ELR (cell line): ENCODE results near the gene METTL16.

Experiments used
- DNase-seq: peaks from one replicate; pipeline ENCODE4 v3.0.0-alpha.2; 2015; ENCODE audit warnings: low read depth

Gene METTL16

GRCh38 chr17:2414446-2415064 is 97.1 kb downstream of the METTL16 start:
- DNase-seq: no peak

GRCh38 chr17:2412561-2413021 is 99.1 kb downstream of the METTL16 start:
- DNase-seq: no peak

GRCh38 chr17:2410951-2411350 is 100.7 kb downstream of the METTL16 start:
- DNase-seq: no peak

GRCh38 chr17:2406903-2407790 is 104.5 kb downstream of the METTL16 start:
- DNase-seq: peak; percentile 98

GRCh38 chr17:2406271-2406902 is 105.3 kb downstream of the METTL16 start:
- DNase-seq: no peak

- DNase-seq: peak; percentile 96
These were observed 106.3 kb downstream of the METTL16 start for GRCh38 chr17:2405247-2405926.

GRCh38 chr17:2403044-2403443 is 108.6 kb downstream of the METTL16 start:
- no peak for DNase-seq

- no peak for DNase-seq
These were observed 109.1 kb downstream of the METTL16 start for GRCh38 chr17:2402544-2402943.

GRCh38 chr17:2401426-2402221 is 110.1 kb downstream of the METTL16 start:
- peak; percentile 100 for DNase-seq

- peak; percentile 93 for DNase-seq
These were observed 110.7 kb downstream of the METTL16 start, which contains the start of gene MNT for GRCh38 chr17:2400877-2401425. TSS of gene MNT (minus strand) at chr17:2401060. CDS start at chr17:2400712, 348 bp downstream.

GRCh38 chr17:2400474-2400866 is 111.2 kb downstream of the METTL16 start:
- DNase-seq: peak; percentile 76

GRCh38 chr17:2399572-2400473 is 111.9 kb downstream of the METTL16 start:
- peak; percentile 95 for DNase-seq

GRCh38 chr17:2398655-2399571 is 112.8 kb downstream of the METTL16 start:
- DNase-seq: peak; percentile 91

GRCh38 chr17:2398182-2398581 is 113.5 kb downstream of the METTL16 start:
- no peak for DNase-seq

GRCh38 chr17:2397247-2398171 is 114.2 kb downstream of the METTL16 start:
- DNase-seq: no peak

GRCh38 chr17:2396568-2397246 is 115.0 kb downstream of the METTL16 start:
- DNase-seq: peak; percentile 97

GRCh38 chr17:2396192-2396567 is 115.5 kb downstream of the METTL16 start:
- DNase-seq: no peak
